ENCODE data around the gene CABYR. TPM values are rescaled to one million over a fixed set of nuclear protein-coding genes. Genes with fewer than 3 reads are reported as not detected.

The CABYR gene
- polyA plus RNA-seq, 1 of the 3 experiments (the other 2 are of a cell fraction), result 15.2 TPM

DNA sequence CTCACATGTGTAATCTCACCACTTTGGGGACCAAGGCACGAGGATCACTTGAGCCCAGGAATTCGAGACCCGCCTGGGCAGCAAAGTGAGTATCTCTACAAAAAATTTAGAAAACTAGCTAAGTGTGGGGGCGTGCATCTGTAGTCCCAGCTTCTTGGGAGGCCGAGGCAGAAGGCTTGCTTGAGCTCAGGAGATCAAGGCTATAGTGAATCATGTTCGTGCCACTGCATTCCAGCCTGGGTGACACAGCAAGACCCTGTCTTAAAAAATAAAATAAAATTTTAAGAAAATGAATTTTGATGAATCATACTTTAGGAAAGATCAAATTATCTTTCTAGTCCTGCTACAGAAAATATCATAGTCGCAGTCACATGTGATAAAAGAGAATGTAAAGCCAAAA lies 46.9 kb downstream of the CABYR start:
- ChIA-PET POLR2A (no interaction called here), CTCF (interaction anchor here (1.4 kb wide), 1 partner anchor 8 kb away, joined by 6 read pairs; no protein-coding TSS in a partner anchor)
- Histone ChIP-seq H3K36me3 (replicated peaks in 1 of 2; ENCODE audit: control insufficient read depth in 1 of 2, insufficient read depth in 2 of 2, low read length in 1 of 2) (peaks cover 0 to 3% of the 10 kb centered on the region in 2 experiments), H3F3A (replicated peaks; ENCODE audit: insufficient read depth) (peaks cover 7% of the 10 kb centered on the region), H3K4me1 (ENCODE audit: control insufficient read depth in 1 of 2, insufficient read depth in 2 of 2, low read depth in 1 of 2, low read length in 1 of 2) (peaks cover 3 to 5% of the 10 kb centered on the region in 2 experiments; a peak in 3 of 4 replicates), H3K9me2 (no peaks in the 10 kb centered on the region), H3K9me3 (no peaks in the 10 kb centered on the region), H3K27me3 (ENCODE audit: insufficient read depth) (no peaks in the 10 kb centered on the region), H2AFZ (ENCODE audit: low read depth) (no peak overlapping the region), H3K27ac (ENCODE audit: low read depth in 2 of 2, low read length in 1 of 2) (peak overlapping the region in 1 of 2 experiments; percentile 46; a peak in 2 of 4 replicates), H3K4me3 (ENCODE audit: low read depth in 2 of 2, low read length in 1 of 2) (no peak overlapping the region), H4K20me1 (ENCODE audit: insufficient read depth) (no peaks in the 10 kb centered on the region), H3K9ac (no peak overlapping the region), H3K4me2 (no peak overlapping the region), H3K79me2 (ENCODE audit: insufficient read depth) (no peaks in the 10 kb centered on the region)
- DNase-seq, result no peak
- peak; percentile 41; the same call in 1 of the 2 replicates for TF ChIP-seq FOSL2 (IDR thresholded peaks at IDR 0.05; ENCODE audit: borderline replicate concordance, low read depth)
- TF ChIP-seq, protein P1, sequence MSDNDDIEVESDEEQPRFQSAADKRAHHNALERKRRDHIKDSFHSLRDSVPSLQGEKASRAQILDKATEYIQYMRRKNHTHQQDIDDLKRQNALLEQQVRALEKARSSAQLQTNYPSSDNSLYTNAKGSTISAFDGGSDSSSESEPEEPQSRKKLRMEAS (IDR thresholded peaks at IDR 0.05; ENCODE audit: low read depth), result 0 out of 2 replicates have a peak, but pooled peaks have one; percentile 19
- TF ChIP-seq PBX3 (IDR thresholded peaks at IDR 0.05), result peak; percentile 39
- TF ChIP-seq FOXJ3 (CRISPR knock-in tag; IDR thresholded peaks at IDR 0.05), result no peak
- no peak for TF ChIP-seq GABPA (IDR thresholded peaks at IDR 0.05; ENCODE audit: low read depth)
- no peak for TF ChIP-seq JUND (IDR thresholded peaks at IDR 0.05)
- WGBS (ENCODE audit: low lambda C conversion rate), result 58% methylated on average over 7 of the region's 7 CpGs

DNA sequence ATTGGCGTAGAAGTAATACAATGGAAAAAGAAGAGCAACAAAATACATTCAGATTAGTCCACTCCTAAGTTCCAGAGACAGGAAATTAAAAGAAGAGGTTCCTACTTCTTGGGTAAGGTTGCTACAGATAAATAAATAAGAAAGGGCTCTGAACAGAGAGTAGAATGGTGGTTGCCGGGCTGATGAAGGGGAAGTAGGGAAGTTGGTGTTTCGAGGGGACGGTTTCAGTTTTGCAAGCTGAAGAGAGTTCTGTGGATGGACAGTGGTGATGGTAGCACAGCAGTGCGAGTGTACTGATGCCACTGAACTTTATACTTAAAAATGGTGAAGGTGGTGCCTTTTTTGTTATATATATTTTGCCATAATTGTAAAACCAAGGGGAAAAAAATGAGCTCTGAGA lies 48.2 kb downstream of the CABYR start:
- Histone ChIP-seq H2AFZ (ENCODE audit: low read depth) (no peak overlapping the region), H3K9me2 (no peaks in the 10 kb centered on the region), H3F3A (replicated peaks; ENCODE audit: insufficient read depth) (peaks cover 7% of the 10 kb centered on the region), H3K36me3 (replicated peaks in 1 of 2; ENCODE audit: control insufficient read depth in 1 of 2, insufficient read depth in 2 of 2, low read length in 1 of 2) (no peaks in the 10 kb centered on the region), H3K27ac (ENCODE audit: low read depth in 2 of 2, low read length in 1 of 2) (no peak overlapping the region), H3K9ac (no peak overlapping the region), H4K20me1 (ENCODE audit: insufficient read depth) (no peaks in the 10 kb centered on the region), H3K9me3 (no peaks in the 10 kb centered on the region), H3K4me2 (no peak overlapping the region), H3K27me3 (ENCODE audit: insufficient read depth) (no peaks in the 10 kb centered on the region), H3K4me1 (ENCODE audit: control insufficient read depth in 1 of 2, insufficient read depth in 2 of 2, low read depth in 1 of 2, low read length in 1 of 2) (peaks cover 3 to 9% of the 10 kb centered on the region in 2 experiments; a peak in 3 of 4 replicates), H3K79me2 (ENCODE audit: insufficient read depth) (no peaks in the 10 kb centered on the region), H3K4me3 (ENCODE audit: low read depth in 2 of 2, low read length in 1 of 2) (no peak overlapping the region)
- CTCF ChIA-PET, result interaction anchor here (1.2 to 3.3 kb wide), 2 partner anchors 10 to 172 kb away, joined by 4 to 19 read pairs; no protein-coding TSS in a partner anchor
- TF ChIP-seq JUND (IDR thresholded peaks at IDR 0.05) (no peak), MEF2A (IDR thresholded peaks at IDR 0.05; ENCODE audit: borderline replicate concordance, low read depth) (no peak), RAD21 (IDR thresholded peaks at IDR 0.05; ENCODE audit: low read length) (no peak), NFIC (IDR thresholded peaks at IDR 0.05; ENCODE audit: borderline replicate concordance) (no peak), TAF1 (IDR thresholded peaks at IDR 0.05; ENCODE audit: borderline replicate concordance, low read depth, low read length) (no peak), RCOR1 (IDR thresholded peaks at IDR 0.05; ENCODE audit: low read length) (no peak), FOSL2 (IDR thresholded peaks at IDR 0.05; ENCODE audit: borderline replicate concordance, low read depth) (no peak), CHD2 (IDR thresholded peaks at IDR 0.05; ENCODE audit: low read length, partially characterized antibody) (no peak), SIN3A (IDR thresholded peaks at IDR 0.05; ENCODE audit: borderline replicate concordance, low read depth, low read length) (no peak)
- TF ChIP-seq, protein P1 (IDR thresholded peaks at IDR 0.05; ENCODE audit: low read depth), result no peak
- WGBS (ENCODE audit: low lambda C conversion rate), result 95% methylated on average over 5 of the region's 5 CpGs
- DNase-seq, result no peak
- POLR2A ChIA-PET, result no interaction called here
